GM18505 (cell line): Measurements from ENCODE around the gene SKA2.
"Not testable (repeated sequence)": the region's sequence is repeated elsewhere in the genome, so short reads cannot be mapped to it uniquely, and the experiment has no call there.

Experiments used
- ATAC-seq: cut with Tn5 transposase; IDR thresholded peaks from one replicate; pipeline ENCODE4 v1.9.1; 2021; ENCODE audit not compliant: unreplicated experiment
- POLR2A ChIP-seq: IDR thresholded peaks from 4 replicates; pipeline ENCODE4 v1.6.1; 2011; ENCODE audit warnings: borderline replicate concordance; ENCODE audit not compliant: insufficient read depth, insufficient read length; ENCODE audit errors: extremely low read depth

The SKA2 gene, protein sequence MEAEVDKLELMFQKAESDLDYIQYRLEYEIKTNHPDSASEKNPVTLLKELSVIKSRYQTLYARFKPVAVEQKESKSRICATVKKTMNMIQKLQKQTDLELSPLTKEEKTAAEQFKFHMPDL

DNA sequence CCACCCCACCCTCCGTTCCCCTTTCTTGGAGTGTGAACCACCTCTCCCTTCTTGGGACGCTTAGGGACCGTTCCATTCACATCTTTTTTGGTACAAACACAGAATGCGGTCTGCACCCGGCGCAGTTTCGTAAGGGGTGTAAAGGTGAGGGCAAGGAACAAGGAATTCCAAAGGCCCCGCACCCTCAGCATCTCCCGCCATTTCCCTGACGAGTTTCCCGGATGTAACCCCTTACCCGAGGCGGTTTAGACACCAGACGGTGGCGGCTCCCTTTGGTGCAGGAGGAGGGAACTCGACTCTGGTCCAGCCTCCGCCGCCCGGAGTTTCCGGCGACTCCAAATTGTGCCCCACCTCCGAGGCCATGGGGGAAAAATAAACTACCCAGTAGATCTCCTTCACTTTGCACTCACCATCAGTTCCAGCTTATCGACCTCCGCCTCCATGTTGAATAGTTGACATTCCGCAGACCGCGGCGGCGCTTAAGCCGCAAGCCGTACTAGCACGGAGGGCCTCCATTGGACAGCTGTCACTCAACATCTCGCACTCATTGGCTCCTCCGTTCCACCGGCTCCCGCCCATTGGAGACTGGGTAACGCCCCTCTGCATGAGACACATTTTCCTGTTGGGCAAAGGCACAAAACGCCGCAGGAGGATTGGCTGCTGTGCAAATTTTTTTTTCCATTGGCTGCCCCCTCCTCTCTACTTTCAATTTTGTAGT lies at the start of gene SKA2:
TSS of gene SKA2 (minus strand) at position 466 of the 718 bp plus-strand sequence. CDS start at position 443, 23 bp downstream.
- peak; percentile 70 for TF ChIP-seq POLR2A
- ATAC-seq = peak; percentile 83

DNA sequence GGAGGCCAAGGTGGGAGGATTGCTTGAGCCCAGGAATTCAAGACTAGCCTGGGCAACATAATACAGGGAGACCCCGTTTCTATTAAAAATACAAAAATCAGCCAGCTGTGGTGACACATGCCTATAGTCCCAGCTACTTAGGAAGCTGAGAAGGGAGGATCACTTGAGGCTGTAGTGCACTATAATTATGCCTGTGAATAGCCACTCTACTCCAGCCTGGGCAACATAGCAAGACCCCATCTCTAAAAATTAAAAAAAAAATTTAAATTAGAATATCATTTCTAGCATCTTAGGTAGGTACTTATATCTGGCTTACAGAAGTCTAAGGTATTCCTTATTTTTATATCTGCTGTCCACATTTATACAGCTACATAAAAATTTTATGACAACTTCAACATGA lies 47.3 kb upstream of the SKA2 start:
- no peak for ATAC-seq
- no peak for TF ChIP-seq POLR2A

DNA sequence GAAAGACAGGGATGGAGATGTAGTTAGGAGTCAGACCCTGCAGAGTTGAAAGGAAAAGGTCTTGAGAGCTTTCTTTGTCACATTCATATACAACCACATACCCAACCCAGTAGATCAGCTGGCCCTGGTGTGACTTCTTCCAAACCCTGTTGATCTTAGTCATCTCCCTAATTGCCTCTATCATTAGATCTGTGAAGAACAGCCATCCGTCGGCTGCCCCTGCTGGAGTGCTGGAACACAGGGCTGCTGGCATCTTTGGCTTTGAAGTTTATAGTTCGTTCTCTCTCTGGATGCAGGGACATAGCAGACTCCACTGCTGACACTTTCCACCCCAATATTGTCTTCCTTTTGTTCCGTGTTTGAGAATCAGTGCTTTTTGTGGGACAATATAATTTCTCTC lies 44.4 kb upstream of the SKA2 start:
- ATAC-seq = no peak
- TF ChIP-seq POLR2A = no peak

DNA sequence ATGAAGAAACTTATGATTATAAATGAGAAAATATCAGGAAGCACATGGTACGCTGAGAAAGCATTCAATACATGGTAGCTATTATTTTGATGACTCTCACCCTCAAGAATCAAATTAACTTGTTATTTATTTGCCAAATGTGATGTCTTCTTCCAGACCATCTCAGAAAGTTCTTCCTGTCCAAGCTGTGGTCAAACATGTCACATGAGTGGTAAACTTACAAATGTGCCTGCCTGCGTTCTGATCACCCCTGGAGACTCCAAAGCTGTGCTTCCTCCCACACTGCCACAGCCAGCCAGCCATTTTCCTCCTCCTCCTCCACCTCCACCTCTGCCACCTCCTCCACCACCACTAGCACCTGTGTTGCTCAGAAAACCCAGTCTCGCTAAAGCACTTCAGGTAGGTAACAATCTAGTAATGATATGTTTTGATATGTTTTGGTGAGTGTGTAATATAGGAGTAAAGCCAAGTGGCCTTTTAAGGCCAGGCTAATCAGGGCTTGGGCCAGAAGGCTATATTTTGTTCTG lies 38.4 kb upstream of the SKA2 start:
- TF ChIP-seq POLR2A = no peak
- ATAC-seq = no peak

DNA sequence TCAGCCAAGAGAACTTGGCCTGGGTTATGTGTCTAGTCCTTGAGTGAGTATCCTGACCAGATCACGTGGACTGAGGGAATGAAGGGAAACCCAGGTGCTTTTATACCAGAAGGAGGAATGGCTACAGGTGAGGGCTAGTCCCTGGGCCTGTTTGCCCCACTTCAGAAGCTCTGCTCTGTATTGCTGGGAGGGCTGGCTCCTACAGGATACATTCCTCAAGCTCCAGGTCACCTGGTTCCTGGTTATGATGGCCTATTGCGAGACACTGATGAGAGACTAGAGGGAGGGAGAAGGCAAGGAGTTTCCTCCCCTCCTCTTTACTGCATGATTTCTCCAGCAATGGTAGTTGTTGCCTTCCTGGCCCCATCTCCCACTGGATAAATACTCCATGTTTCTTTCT lies 35.8 kb upstream of the SKA2 start:
- no peak for ATAC-seq
- no peak for TF ChIP-seq POLR2A

DNA sequence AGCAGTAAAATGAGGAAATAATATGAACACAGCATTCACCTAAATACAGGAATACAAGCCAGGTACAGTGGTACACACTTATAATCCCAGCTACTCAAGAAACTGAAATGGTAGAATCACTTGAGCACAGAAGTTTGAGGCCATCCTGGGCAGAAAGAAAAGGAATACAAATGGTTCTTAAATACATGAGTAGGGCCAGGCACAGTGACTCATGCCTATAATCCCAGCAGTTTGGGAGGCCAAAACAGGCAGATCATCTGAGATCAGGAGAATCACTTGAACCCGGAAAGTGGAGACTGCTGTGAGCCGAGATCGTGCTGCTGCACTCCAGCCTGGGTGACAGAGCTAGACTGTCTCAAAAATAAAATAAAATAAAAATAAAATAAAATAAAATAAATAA lies 31.9 kb upstream of the SKA2 start:
- no peak for TF ChIP-seq POLR2A
- ATAC-seq = no peak

DNA sequence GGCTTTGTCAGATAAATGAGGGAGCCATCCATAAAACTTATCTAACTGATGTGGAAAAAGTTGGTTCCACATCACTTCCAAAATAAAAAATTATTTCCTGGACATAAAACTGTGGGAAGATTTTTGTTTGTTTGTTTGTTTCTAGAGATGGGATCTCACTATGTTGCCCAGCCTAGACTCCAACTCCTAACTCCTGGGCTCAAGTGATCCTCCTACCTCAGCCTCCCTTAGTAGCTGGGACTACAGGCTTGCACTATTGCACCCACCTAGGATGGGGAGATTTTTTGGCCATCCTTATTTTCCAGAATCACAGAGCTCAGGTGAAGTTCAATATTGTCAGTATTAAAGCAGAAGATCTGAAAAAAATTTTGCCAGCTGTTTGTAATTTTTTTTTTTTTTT lies 31.0 kb upstream of the SKA2 start:
- no peak for ATAC-seq
- TF ChIP-seq POLR2A = no peak

DNA sequence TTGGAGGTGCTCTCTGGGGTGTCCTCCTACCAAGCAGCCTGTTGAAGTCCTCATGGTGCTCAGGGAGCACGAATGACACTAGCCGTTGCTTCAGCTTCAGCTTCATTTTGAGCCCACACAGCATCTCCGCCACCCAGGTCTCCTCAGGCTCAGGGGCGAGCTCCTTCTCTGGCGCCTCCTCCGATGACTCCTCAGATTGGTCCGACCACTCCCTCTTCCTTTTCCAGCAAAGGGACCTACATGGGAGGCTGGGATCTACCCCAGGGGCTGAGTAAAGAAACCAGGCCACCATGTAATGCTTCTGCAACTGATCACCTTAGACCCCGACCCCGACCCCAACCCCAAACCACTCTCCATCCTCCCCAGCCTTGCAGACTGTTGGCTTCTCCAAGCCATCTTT lies 26.5 kb upstream of the SKA2 start:
- no peak for TF ChIP-seq POLR2A
- ATAC-seq = no peak

DNA sequence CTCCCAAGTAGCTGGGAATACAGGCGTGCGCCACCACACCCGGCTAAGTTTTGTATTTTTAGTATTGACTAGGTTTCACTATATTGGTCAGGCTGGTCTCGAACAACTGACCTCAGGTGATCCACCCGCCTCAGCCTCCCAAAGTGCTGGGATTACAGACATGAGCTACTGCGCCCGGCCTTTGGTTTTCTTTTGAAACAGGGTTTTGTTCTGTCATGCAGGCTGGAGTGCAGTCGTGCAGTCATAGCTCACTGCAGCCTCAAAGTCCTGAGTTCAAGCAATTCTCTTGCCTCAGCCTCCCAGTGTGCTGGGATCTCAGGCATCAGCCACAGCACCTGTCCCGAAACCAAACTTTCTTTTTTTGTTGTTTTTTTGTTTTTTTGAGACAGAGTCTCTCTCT lies 25.6 kb upstream of the SKA2 start:
- TF ChIP-seq POLR2A = no peak
- no peak for ATAC-seq

DNA sequence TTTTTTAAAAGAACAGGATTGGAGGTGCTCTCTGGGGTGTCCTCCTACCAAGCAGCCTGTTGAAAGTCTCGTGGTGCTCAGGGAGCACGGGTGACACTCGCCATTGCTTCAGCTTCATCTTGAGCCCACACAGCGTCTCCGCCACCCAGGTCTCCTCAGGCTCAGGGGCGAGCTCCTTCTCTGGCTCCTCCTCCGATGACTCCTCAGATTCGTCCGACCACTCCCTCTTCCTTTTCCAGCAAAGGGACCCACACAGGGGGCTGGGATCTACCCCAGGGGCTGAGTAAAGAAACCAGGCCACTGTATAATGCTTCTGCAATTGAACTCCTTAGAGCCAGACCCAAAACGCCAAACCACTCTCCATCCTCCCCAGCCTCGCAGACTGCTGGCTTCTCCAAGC lies 24.6 kb upstream of the SKA2 start:
- ATAC-seq = not testable (repeated sequence)

DNA sequence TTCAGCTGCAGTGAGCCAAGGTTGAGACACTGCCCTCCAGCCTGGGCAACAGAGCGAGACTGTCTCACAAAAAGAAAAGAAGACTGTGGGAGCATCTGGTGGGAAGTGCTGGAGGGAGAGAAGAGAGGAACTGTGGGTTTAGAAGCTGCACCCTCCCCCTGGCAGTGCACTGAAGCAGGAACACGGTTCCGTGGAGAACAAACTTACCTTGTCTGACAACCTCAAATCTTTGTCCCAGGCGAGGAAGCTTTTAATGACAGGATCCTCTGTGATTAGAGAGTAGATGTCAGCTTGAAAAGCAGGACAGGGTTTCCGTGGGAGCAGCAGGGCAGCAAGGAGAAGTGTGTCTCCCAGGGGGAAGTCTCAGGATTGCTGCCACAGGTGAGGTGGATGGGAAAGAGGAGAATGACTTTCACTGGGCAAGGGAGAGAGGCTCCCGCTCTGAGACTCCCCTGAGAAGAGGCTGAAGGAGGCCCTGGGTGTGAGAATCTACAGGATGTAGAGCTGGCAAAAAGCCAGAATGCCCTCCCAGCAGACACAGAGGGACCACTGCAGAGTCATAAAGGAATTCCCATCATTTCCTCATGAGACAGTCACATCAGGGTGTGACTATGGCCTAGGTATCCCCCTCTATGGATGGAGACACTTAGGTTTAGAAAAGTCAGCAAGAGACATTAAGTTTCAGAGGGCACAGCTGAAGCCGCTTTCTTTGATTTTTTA lies 23.4 kb upstream of the SKA2 start:
- no peak for TF ChIP-seq POLR2A
- ATAC-seq = no peak

DNA sequence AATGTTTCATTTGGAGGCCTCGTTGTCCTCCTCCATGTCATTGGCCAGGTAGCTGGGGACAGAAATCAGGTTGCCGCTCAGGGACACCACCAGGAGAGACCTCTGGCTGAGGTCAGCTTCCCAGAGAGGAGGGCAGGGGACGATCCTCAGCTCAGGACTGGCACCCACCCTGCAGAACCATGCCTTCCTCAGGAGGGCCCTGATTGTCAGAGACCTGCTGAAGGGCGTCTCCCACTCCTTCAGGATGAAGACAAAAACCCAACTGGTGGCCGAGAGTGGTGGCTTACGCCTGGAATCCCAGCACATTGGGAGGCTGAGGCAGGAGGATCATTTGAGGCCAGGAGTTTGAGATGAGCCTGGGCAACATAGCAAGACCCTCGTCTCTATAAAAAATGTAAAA lies 20.1 kb upstream of the SKA2 start:
- no peak for TF ChIP-seq POLR2A
- ATAC-seq = no peak

DNA sequence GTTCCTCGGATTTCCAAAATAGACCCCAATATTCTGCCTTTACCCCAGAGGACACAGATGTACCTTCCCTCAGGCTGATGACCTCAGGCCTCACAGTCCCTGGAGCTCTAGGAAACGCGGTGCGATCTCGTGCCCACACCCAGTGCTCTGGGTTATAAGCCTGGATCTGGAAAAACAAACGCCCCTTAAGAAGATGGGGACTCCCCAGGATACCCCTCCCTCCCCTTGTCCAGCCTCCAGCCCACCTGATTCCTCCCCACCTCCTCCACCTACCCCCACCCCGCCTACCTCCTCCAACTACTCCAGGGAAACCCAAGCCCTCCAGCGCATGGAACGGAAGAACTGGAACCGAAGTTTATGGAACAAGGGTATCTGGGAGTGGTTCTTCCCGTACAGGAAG lies 19.7 kb upstream of the SKA2 start:
- no peak for ATAC-seq
- no peak for TF ChIP-seq POLR2A

DNA sequence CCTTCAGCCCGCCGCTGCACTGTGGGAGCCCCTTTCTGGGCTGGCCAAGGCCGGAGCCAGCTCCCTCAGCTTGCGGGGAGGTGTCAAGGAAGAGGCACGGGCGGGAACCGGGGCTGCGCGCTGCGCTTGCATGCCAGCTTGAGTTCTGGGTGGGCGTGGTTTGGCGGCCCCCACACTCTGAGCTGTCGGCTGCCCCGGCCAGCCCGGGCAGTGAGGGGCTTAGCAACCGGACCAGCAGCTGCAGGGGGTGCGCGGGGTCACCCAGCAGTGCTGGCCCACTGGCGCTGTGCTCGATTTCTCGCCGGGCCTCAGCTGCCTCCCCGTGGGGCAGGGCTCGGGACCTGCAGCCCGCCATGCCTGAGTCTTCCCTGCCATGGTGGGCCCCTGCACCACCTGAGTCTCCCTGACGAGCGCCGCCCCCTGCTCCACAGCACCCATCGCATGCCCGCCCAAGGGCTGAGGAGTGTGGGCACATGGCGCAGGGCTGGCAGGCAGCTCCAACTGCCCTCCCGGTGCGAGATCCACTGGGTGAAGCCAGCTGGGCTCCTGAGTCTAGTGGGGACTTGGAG lies 17.5 kb upstream of the SKA2 start:
- no peak for ATAC-seq
- TF ChIP-seq POLR2A = no peak
